Liver (tissue), 9 donors: ENCODE results near the gene WAPL. TPM values are rescaled to one million over a fixed set of nuclear protein-coding genes. Genes with fewer than 3 reads are reported as not detected.
A peak's percentile ranks its signal among the peaks of the same experiment; 100 is the strongest.
"Not testable (repeated sequence)": the region's sequence is repeated elsewhere in the genome, so short reads cannot be mapped to it uniquely, and the experiment has no call there.

ENCODE experiments used
- DNase-seq: peaks from one replicate; pipeline ENCODE4 v3.0.0-alpha.2; 2017; ENCODE audit warnings: low spot score
- H3K27ac ChIP-seq, 2 donors: one replicate each; pipeline ENCODE4 v1.7.0; 2013; ENCODE audit warnings: inconsistent platforms in 2 of 2, low read length in 2 of 2, control low read depth in 1 of 2, low read depth in 1 of 2, mild to moderate bottlenecking in 1 of 2
- H3K27me3 ChIP-seq, 4 donors: one replicate each; pipeline versions ENCODE4 v1.6.1 to v1.7.0; 2013; ENCODE audit warnings: low read length in 3 of 4, inconsistent platforms in 1 of 4, mild to moderate bottlenecking in 1 of 4, moderate library complexity in 1 of 4; ENCODE audit not compliant: control insufficient read depth in 4 of 4, insufficient read depth in 4 of 4
- H3K36me3 ChIP-seq, 4 donors: one replicate each; pipeline versions ENCODE4 v1.6.1 to v1.7.0; 2013; ENCODE audit warnings: low read length in 3 of 4, mild to moderate bottlenecking in 3 of 4, low read depth in 1 of 4, moderate library complexity in 1 of 4; ENCODE audit not compliant: control insufficient read depth in 4 of 4, insufficient read depth in 3 of 4
- H3K4me1 ChIP-seq, 4 donors: one replicate each; pipeline versions ENCODE4 v1.6.1 to v1.7.0; 2013; ENCODE audit warnings: low read length in 3 of 4, mild to moderate bottlenecking in 3 of 4, moderate library complexity in 1 of 4; ENCODE audit not compliant: control insufficient read depth in 4 of 4, insufficient read depth in 4 of 4
- H3K4me3 ChIP-seq, 3 donors: one replicate each; pipeline versions ENCODE4 v1.6.1 to v1.7.0; 2013; ENCODE audit warnings: low read length in 3 of 3, control low read depth in 1 of 3, low read depth in 1 of 3, mild to moderate bottlenecking in 1 of 3
- H3K9ac ChIP-seq, 2 donors: one replicate each; pipeline ENCODE4 v1.7.0; 2013; ENCODE audit warnings: low read length in 2 of 2, mild to moderate bottlenecking in 2 of 2, moderate library complexity in 2 of 2, control low read depth in 1 of 2, low read depth in 1 of 2
- H3K9me3 ChIP-seq, 4 donors: one replicate each; pipeline versions ENCODE4 v1.6.1 to v1.7.0; 2013; ENCODE audit warnings: low read length in 3 of 4; ENCODE audit not compliant: control insufficient read depth in 4 of 4
- EGR1 ChIP-seq, 2 donors: IDR thresholded peaks; 2 replicates each; pipeline ENCODE4 v1.6.1; 2016 to 2018; ENCODE audit warnings: antibody characterized with exemption in 2 of 2, low read depth in 2 of 2
- FOXA1 ChIP-seq: IDR thresholded peaks from 2 replicates; pipeline ENCODE4 v1.6.1; 2016; ENCODE audit warnings: antibody characterized with exemption
- FOXA2 ChIP-seq: IDR thresholded peaks from 2 replicates; pipeline ENCODE4 v1.6.1; 2016; ENCODE audit warnings: antibody characterized with exemption
- GABPA ChIP-seq, 2 donors: IDR thresholded peaks in 1 of 2; conservative IDR thresholded peaks in 1 of 2; 2 replicates each; pipeline ENCODE4 v1.6.1; 2016; ENCODE audit warnings: antibody characterized with exemption in 2 of 2, mild to moderate bottlenecking in 1 of 2, moderate library complexity in 1 of 2
- HNF4A ChIP-seq, 2 donors: conservative IDR thresholded peaks; 2 replicates each; pipeline ENCODE4 v1.6.1; 2016; ENCODE audit warnings: antibody characterized with exemption in 2 of 2, mild to moderate bottlenecking in 2 of 2
- HNF4G ChIP-seq: IDR thresholded peaks from 2 replicates; pipeline ENCODE4 v1.6.1; 2016; ENCODE audit warnings: antibody characterized with exemption
- JUND ChIP-seq, 2 donors: IDR thresholded peaks; 2 replicates each; pipeline ENCODE4 v1.6.1; 2016; ENCODE audit warnings: antibody characterized with exemption in 2 of 2
- NR2F2 ChIP-seq: IDR thresholded peaks from 2 replicates; pipeline ENCODE4 v1.6.1; 2016; ENCODE audit warnings: antibody characterized with exemption
- RAD21 ChIP-seq, 2 donors: IDR thresholded peaks; 2 replicates each; pipeline ENCODE4 v1.6.1; 2016; ENCODE audit warnings: antibody characterized with exemption in 2 of 2, mild to moderate bottlenecking in 2 of 2
- SP1 ChIP-seq: IDR thresholded peaks from 2 replicates; pipeline ENCODE4 v1.6.1; 2018; ENCODE audit warnings: antibody characterized with exemption, mild to moderate bottlenecking
- TAF1 ChIP-seq: conservative IDR thresholded peaks from 2 replicates; pipeline ENCODE4 v1.6.1; 2016; ENCODE audit warnings: antibody characterized with exemption, mild to moderate bottlenecking
- YY1 ChIP-seq: IDR thresholded peaks from 2 replicates; pipeline ENCODE4 v1.6.1; 2016; ENCODE audit warnings: antibody characterized with exemption, mild to moderate bottlenecking
- WGBS: extraction: QIAGEN DNeasy Blood & Tissue Kit; methylation state at CpG from one replicate; pipeline ENCODE4 v1.1.7; 2013; 5-methylcytosine and 5-hydroxymethylcytosine counted together
- polyA plus RNA-seq, 2 donors: library from polyadenylated mRNA; stranded (reverse) in 1 of 2; unstranded in 1 of 2; fragments of 200-250 nt in 1 of 2; fragments of >200 nt in 1 of 2; fragmentation: Nextera tagmentation in 1 of 2; extraction: Ambion mirVana in 1 of 2; gene quantifications; one replicate each; pipeline versions ENCODE4 v1.2.1 to v1.2.3, GENCODE V29; 2013 to 2015
- total RNA-seq, 2 donors: library from RNA; depleted of rRNA; stranded (reverse); fragments of >200 nt; gene quantifications; one replicate each; pipeline ENCODE4 v1.2.3, GENCODE V29; 2014
- TF ChIP-seq, protein P1 (sequence below): IDR thresholded peaks from 2 replicates; pipeline ENCODE4 v1.6.1; 2016; ENCODE audit warnings: antibody characterized with exemption
- TF ChIP-seq, protein P2 (sequence below): IDR thresholded peaks from 2 replicates; pipeline ENCODE4 v1.6.1; 2016; ENCODE audit warnings: antibody characterized with exemption
- TF ChIP-seq, protein P3 (sequence below): fragments of 150-350 bp; IDR thresholded peaks from 2 replicates; pipeline ENCODE4 v1.5.1; 2017; ENCODE audit warnings: improper control_type of control experiment, low read depth, low read length; ENCODE audit not compliant: missing input control
- TF ChIP-seq, protein P4 (sequence below): IDR thresholded peaks from 2 replicates; pipeline ENCODE4 v1.6.1; 2016; ENCODE audit warnings: antibody characterized with exemption
- TF ChIP-seq, protein P5 (sequence below): IDR thresholded peaks from 2 replicates; pipeline ENCODE4 v1.6.1; 2016; ENCODE audit warnings: antibody characterized with exemption, mild to moderate bottlenecking
- donor health status: healthy.
- donor health status: healthy.
- donor health status: healthy.
- donor health status: healthy.
- donor health status: healthy.

WAPL gene
- total and polyA plus RNA-seq, 4 donors: 9.7 to 37.9 (median 24.0) TPM

DNA sequence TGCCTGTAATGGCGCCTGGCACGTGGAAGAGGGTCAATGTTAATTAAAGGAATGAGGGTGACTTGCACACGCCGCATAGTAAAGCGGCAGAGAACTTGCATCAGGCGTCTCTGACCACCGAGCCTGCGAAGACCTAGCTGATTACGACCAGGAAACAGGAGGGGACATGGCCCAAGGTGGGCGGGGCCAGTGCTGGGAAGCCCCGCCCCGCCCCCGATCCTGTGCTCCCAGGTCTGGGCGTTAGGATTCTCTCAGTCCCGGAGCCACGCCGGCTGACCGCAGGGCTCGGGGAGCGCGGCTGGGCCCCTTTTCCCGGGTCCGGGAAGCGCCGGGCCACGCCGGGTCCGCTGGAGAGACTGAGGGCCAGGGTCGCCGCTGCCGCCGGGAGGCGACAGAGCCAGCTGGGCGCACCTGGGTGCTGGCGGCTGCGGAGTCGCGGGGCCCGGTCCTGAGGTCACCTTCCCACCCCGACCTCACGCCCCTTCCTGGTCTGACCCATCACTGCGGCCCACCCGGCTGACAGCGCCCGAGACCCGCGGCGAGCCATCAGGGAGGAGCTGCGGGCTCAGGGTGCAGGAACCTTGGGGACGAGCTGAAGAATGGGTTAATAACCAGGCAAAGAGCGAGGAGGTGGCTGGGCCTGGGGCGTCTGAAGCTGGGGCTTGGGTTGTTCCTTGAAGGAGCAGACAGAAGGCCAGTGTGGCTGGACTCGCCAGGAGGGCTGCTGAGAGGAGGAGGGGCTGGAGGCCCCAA is 132.0 kb downstream of the WAPL start:
- peak overlapping the region in 1 of 3 donors; percentile 47 for H3K4me3 ChIP-seq
- no peak for DNase-seq
- H3K4me1 ChIP-seq: peaks cover 0 to 8% (median 4%) of the 10 kb centered on the region in 4 donors
- no peaks in the 10 kb centered on the region for H3K27me3 ChIP-seq
- TF ChIP-seq, protein P1, sequence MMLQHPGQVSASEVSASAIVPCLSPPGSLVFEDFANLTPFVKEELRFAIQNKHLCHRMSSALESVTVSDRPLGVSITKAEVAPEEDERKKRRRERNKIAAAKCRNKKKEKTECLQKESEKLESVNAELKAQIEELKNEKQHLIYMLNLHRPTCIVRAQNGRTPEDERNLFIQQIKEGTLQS: no peak
- TF ChIP-seq, protein P2, sequence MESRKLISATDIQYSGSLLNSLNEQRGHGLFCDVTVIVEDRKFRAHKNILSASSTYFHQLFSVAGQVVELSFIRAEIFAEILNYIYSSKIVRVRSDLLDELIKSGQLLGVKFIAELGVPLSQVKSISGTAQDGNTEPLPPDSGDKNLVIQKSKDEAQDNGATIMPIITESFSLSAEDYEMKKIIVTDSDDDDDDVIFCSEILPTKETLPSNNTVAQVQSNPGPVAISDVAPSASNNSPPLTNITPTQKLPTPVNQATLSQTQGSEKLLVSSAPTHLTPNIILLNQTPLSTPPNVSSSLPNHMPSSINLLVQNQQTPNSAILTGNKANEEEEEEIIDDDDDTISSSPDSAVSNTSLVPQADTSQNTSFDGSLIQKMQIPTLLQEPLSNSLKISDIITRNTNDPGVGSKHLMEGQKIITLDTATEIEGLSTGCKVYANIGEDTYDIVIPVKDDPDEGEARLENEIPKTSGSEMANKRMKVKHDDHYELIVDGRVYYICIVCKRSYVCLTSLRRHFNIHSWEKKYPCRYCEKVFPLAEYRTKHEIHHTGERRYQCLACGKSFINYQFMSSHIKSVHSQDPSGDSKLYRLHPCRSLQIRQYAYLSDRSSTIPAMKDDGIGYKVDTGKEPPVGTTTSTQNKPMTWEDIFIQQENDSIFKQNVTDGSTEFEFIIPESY: no peak
- TF ChIP-seq NR2F2 (no peak), HNF4G (no peak)
- TF ChIP-seq, protein P3, sequence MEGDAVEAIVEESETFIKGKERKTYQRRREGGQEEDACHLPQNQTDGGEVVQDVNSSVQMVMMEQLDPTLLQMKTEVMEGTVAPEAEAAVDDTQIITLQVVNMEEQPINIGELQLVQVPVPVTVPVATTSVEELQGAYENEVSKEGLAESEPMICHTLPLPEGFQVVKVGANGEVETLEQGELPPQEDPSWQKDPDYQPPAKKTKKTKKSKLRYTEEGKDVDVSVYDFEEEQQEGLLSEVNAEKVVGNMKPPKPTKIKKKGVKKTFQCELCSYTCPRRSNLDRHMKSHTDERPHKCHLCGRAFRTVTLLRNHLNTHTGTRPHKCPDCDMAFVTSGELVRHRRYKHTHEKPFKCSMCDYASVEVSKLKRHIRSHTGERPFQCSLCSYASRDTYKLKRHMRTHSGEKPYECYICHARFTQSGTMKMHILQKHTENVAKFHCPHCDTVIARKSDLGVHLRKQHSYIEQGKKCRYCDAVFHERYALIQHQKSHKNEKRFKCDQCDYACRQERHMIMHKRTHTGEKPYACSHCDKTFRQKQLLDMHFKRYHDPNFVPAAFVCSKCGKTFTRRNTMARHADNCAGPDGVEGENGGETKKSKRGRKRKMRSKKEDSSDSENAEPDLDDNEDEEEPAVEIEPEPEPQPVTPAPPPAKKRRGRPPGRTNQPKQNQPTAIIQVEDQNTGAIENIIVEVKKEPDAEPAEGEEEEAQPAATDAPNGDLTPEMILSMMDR: no peak
- H3K36me3 ChIP-seq: no peaks in the 10 kb centered on the region
- no peak overlapping the region for H3K27ac ChIP-seq
- no peak overlapping the region for H3K9ac ChIP-seq
- H3K9me3 ChIP-seq: no peaks in the 10 kb centered on the region
- WGBS: 22% methylated on average over 53 of the region's 53 CpGs

DNA sequence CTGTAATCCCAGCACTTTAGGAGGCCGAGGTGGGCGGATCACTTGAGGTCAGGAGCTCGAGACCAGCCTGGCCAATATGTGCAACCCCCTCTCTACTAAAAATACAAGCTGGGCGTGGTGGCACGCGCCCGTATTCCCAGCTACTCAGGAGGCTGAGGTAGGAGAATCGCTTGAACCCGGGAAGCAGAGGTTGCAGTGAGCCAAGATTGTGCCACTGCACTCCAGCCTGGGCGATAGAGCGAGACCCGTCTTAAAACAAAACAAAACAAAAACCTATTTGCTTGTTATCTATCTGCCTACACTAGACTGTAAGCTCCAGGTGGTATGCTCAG is 132.5 kb downstream of the WAPL start:
- H3K27me3 ChIP-seq, H3K27ac ChIP-seq, H3K9ac ChIP-seq, H3K4me1 ChIP-seq, DNase-seq, H3K36me3 ChIP-seq, H3K9me3 ChIP-seq: not testable (repeated sequence)
- peak overlapping the region in 1 of 3 donors; percentile 47 for H3K4me3 ChIP-seq
- 37% methylated on average over 12 of the region's 12 CpGs for WGBS

DNA sequence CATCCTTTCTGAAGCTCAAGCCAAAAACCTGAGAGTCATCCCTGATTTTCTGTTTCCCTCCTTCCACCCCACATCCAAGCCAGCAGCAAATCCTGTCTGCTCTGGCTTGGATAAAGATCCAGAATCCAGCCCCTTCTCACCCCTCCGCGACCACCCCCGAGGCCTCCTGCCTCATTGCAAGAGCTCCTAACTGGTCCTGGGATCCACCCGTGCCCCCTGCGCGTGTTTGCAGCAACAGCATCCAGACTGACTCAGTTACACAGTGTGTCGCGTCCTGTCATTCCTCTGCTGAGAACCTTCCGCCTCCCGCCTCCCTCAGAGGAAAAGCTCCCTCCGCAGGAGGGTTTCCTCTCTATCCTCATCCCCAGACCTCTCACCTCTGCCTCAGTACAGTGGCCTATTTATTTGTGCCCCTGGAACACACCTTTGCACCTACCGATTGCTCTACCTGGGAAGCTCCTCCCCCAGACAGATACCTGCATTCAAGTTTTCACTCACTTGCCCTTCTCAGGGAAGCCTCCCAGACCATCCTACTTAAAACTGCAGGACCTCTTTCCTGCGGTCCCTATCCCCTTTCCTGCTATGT is 133.4 kb downstream of the WAPL start:
- H3K4me1 ChIP-seq: peaks cover 0 to 8% (median 4%) of the 10 kb centered on the region in 4 donors
- WGBS: 54% methylated on average over 13 of the region's 13 CpGs
- no peak overlapping the region for H3K27ac ChIP-seq
- no peaks in the 10 kb centered on the region for H3K27me3 ChIP-seq
- H3K9ac ChIP-seq: no peak overlapping the region
- no peaks in the 10 kb centered on the region for H3K36me3 ChIP-seq
- H3K4me3 ChIP-seq: no peak overlapping the region
- no peaks in the 10 kb centered on the region for H3K9me3 ChIP-seq
- no peak for DNase-seq
- TF ChIP-seq NR2F2: no peak
- no peak for TF ChIP-seq JUND (IDR thresholded peaks at IDR 0.05)
- TF ChIP-seq HNF4A (conservative IDR thresholded peaks at IDR 0.05): no peak
- TF ChIP-seq TAF1: no peak
- TF ChIP-seq EGR1 (IDR thresholded peaks at IDR 0.05; ENCODE audit: low read depth in 2 of 2): no peak
- TF ChIP-seq, protein P4, sequence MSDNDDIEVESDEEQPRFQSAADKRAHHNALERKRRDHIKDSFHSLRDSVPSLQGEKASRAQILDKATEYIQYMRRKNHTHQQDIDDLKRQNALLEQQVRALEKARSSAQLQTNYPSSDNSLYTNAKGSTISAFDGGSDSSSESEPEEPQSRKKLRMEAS: no peak
- TF ChIP-seq SP1: no peak
- TF ChIP-seq FOXA1: no peak
- TF ChIP-seq HNF4G: no peak
- no peak for TF ChIP-seq FOXA2
- TF ChIP-seq, protein P1: no peak
- TF ChIP-seq RAD21 (IDR thresholded peaks at IDR 0.05): no peak
- TF ChIP-seq YY1: no peak
- TF ChIP-seq, protein P5, sequence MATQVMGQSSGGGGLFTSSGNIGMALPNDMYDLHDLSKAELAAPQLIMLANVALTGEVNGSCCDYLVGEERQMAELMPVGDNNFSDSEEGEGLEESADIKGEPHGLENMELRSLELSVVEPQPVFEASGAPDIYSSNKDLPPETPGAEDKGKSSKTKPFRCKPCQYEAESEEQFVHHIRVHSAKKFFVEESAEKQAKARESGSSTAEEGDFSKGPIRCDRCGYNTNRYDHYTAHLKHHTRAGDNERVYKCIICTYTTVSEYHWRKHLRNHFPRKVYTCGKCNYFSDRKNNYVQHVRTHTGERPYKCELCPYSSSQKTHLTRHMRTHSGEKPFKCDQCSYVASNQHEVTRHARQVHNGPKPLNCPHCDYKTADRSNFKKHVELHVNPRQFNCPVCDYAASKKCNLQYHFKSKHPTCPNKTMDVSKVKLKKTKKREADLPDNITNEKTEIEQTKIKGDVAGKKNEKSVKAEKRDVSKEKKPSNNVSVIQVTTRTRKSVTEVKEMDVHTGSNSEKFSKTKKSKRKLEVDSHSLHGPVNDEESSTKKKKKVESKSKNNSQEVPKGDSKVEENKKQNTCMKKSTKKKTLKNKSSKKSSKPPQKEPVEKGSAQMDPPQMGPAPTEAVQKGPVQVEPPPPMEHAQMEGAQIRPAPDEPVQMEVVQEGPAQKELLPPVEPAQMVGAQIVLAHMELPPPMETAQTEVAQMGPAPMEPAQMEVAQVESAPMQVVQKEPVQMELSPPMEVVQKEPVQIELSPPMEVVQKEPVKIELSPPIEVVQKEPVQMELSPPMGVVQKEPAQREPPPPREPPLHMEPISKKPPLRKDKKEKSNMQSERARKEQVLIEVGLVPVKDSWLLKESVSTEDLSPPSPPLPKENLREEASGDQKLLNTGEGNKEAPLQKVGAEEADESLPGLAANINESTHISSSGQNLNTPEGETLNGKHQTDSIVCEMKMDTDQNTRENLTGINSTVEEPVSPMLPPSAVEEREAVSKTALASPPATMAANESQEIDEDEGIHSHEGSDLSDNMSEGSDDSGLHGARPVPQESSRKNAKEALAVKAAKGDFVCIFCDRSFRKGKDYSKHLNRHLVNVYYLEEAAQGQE: no peak
- TF ChIP-seq, protein P2: no peak
- TF ChIP-seq GABPA (IDR thresholded peaks at IDR 0.05 in 1 of 2, conservative IDR thresholded peaks at IDR 0.05 in 1 of 2): no peak
